Renal pelvis (tissue), 12 donors: ENCODE measurements around the gene PRKX. TPM values are rescaled to one million over a fixed set of nuclear protein-coding genes. Genes with fewer than 3 reads are reported as not detected.
"Not testable (repeated sequence)": the region's sequence is repeated elsewhere in the genome, so short reads cannot be mapped to it uniquely, and the experiment has no call there.

Source experiments
- DNase-seq: peaks from one replicate; pipeline ENCODE4 v3.0.0-alpha.2; 2013
- long read RNA-seq, 16 experiments: transcript quantifications; one replicate each; lab custom pipeline, GENCODE V29; 2026
- polyA plus RNA-seq, 3 donors: library from polyadenylated mRNA; unstranded; fragments of 120-200 nt; gene quantifications; one replicate each; pipeline ENCODE4 v1.2.1, GENCODE V29; 2013; ENCODE audit not compliant: insufficient read length in 3 of 3

Gene PRKX
- 10 to 100 TPM; 12.4 to 18.4 (median 14.6) TPM for polyA plus RNA-seq
- long read RNA-seq, donor 1, full-length matches to known transcripts, result 2 of 2 reads
- long read RNA-seq, donor 1, partial matches to known transcripts, result 0 of 2 reads
- long read RNA-seq, donor 1, other reads (novel, unspliced or antisense), result 0 of 2 reads
- long read RNA-seq, donor 2, full-length matches to known transcripts, result 2 of 2 reads
- long read RNA-seq, donor 2, partial matches to known transcripts, result 0 of 2 reads
- long read RNA-seq, donor 2, other reads (novel, unspliced or antisense), result 0 of 2 reads
- long read RNA-seq, donor 3, result 0 reads
- long read RNA-seq, donor 4, full-length matches to known transcripts, result 2 of 2 reads
- long read RNA-seq, donor 4, partial matches to known transcripts, result 0 of 2 reads
- long read RNA-seq, donor 4, other reads (novel, unspliced or antisense), result 0 of 2 reads
- long read RNA-seq, donor 5, full-length matches to known transcripts, result 1 of 1 reads
- long read RNA-seq, donor 5, partial matches to known transcripts, result 0 of 1 reads
- long read RNA-seq, donor 5, other reads (novel, unspliced or antisense), result 0 of 1 reads
- long read RNA-seq, donor 6, full-length matches to known transcripts, result 3 of 3 reads
- long read RNA-seq, donor 6, partial matches to known transcripts, result 0 of 3 reads
- long read RNA-seq, donor 6, other reads (novel, unspliced or antisense), result 0 of 3 reads
- long read RNA-seq, donor 7, full-length matches to known transcripts, result 2 of 2 reads
- long read RNA-seq, donor 7, partial matches to known transcripts, result 0 of 2 reads
- long read RNA-seq, donor 7, other reads (novel, unspliced or antisense), result 0 of 2 reads
- long read RNA-seq, donor 8, full-length matches to known transcripts, result 2 of 2 reads
- long read RNA-seq, donor 8, partial matches to known transcripts, result 0 of 2 reads
- long read RNA-seq, donor 8, other reads (novel, unspliced or antisense), result 0 of 2 reads
- long read RNA-seq, donor 9, full-length matches to known transcripts, result 1 of 1 reads
- long read RNA-seq, donor 9, partial matches to known transcripts, result 0 of 1 reads
- long read RNA-seq, donor 9, other reads (novel, unspliced or antisense), result 0 of 1 reads
- long read RNA-seq, donor 10, full-length matches to known transcripts, result 2 of 2 reads
- long read RNA-seq, donor 10, partial matches to known transcripts, result 0 of 2 reads
- long read RNA-seq, donor 10, other reads (novel, unspliced or antisense), result 0 of 2 reads
- long read RNA-seq, donor 11, full-length matches to known transcripts, result 3 of 3 reads
- long read RNA-seq, donor 11, partial matches to known transcripts, result 0 of 3 reads
- long read RNA-seq, donor 11, other reads (novel, unspliced or antisense), result 0 of 3 reads
- long read RNA-seq, donor 12, full-length matches to known transcripts, result 1 of 1 reads
- long read RNA-seq, donor 12, partial matches to known transcripts, result 0 of 1 reads
- long read RNA-seq, donor 12, other reads (novel, unspliced or antisense), result 0 of 1 reads
- long read RNA-seq, donor 13, result 0 reads
- long read RNA-seq, donor 14, full-length matches to known transcripts, result 7 of 7 reads
- long read RNA-seq, donor 14, partial matches to known transcripts, result 0 of 7 reads
- long read RNA-seq, donor 14, other reads (novel, unspliced or antisense), result 0 of 7 reads
- long read RNA-seq, donor 15, full-length matches to known transcripts, result 2 of 2 reads
- long read RNA-seq, donor 15, partial matches to known transcripts, result 0 of 2 reads
- long read RNA-seq, donor 15, other reads (novel, unspliced or antisense), result 0 of 2 reads
- long read RNA-seq, donor 16, full-length matches to known transcripts, result 5 of 5 reads
- long read RNA-seq, donor 16, partial matches to known transcripts, result 0 of 5 reads
- long read RNA-seq, donor 16, other reads (novel, unspliced or antisense), result 0 of 5 reads

DNA sequence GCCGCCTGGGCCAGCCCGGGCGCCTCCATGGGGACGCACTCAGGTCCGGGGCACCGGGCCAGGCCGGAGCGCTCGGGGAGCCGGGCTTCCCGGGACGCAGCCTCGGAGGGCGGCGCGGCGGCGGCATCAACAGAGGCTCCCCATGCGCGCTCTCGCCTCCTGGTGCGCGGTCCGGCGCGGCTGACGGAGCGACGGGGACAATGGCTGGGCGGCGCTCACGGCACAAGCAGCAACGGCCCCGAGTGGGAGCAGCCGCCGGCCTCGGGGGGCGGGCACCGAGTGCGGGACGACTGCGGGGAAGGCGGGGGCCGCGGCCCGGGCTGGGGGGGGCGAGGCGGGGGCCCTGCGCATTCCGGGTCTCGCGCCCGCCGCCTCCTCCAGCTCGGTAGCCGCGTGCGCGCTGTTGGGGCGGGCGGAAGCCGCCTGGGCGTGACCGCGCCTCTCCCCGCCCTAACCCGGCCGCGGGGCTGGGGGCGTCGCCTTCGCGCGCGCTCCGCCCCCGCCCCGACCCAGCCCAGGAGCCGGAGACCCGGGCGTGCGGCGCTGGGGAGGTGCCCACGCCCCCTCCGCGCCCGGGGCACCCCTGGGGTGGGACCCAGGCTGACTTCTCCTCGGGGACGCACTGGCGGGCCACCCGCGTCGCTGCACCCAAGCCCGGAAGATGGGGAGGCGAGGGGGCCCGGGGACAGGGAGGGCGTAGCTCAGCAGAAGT is at the start of gene PRKX:
PRKX (minus strand) TSS at position 425 of the 712 bp plus-strand sequence; CDS start at position 29, 396 bp downstream.
- DNase-seq, result no peak

DNA sequence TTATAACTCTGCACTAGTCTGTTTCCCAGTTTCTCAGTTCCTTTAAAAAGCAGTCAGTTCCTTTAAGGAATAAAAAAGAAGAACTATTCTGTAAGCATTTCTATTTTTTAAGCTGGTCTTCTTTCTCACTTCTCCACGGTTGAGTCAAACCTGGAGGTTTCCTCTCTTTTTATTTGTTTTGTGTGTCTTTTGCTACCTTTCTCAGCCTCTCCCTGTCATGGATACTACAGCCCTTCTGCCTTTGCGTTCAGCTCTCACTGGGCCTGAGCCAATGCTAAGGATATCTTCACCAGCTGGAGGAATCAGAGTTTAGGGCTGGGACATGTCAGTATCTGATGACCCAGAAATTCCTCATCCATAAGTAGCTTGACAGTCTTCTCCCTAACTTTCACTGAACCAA is 49.7 kb upstream of the PRKX start:
- no peak for DNase-seq

DNA sequence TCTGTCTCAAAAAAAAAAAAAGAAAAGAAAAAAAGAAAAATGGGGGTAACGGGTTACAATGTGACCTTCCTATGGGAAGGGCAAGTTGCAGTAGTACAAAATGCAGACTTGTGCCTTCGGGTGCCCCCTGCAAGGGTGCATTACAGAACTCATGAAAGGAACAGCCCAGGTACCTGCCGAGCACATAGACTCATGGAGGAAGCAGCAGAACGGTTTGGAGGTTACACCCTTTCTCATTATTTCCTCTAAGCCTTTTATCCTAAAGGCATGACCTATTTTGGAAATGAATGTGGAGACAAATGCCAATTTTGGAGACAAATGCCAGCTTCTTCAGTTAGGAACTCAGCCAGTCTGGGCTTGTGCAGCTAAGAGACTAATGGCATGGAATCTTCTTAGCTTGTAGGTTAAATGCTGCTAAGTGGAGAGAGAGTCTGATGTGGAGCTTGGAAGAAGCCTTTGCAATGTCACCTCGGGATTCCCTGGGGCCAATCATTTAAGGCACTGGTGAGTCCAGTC is 44.1 kb upstream of the PRKX start:
- DNase-seq, result no peak

DNA sequence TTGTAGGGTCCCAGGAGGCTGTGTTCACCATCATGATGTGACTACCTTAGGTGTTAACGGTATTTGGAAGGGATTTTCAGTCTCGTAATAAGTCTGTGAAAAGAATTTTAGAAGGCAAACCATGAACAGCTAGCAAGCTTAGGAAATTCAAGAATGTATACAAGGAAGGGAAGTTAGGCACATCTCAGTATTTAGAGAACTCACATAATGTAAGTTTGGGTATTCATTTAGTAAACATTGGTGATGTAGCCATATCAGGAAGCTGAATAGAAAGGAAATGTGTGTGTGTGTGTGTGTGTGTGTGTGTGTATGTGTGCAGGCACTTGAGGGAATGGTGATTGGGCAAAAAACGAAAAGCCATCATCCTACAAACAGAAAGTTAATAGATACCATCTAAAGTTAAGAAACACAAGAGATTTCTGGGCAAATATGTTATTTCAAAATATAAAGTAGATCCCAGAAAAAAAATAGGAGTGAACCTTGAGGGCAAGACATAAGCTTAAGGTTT is 34.7 kb upstream of the PRKX start:
- no peak for DNase-seq

DNA sequence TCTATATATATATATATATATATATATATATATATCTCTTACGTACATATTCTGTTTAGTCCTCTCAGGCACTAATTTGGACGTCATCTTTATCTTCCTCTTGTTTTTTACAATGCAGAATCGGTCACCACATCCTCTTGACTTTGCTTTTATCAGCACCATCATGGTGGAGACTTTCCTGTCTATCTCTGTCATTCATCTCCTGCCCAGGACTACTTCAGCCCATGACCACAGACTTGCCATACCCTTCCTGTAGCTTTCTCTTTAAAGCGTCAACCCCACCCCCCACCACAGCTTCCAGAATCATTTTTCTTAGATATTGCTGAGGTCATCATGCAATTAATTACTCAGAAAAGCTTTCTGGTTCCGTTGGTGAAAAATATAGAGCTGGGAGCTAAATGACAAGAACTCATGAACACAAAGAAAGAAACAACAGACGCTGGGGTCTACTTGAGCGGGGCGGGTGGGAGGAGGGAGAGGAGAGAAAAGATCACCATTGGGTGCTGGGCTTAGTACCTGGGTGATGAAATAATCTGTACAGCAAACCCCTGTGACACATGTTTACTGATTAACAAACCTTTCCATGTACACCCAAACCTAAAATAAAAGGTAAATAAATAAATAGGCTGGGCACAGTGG is 30.5 kb upstream of the PRKX start:
- no peak for DNase-seq

DNA sequence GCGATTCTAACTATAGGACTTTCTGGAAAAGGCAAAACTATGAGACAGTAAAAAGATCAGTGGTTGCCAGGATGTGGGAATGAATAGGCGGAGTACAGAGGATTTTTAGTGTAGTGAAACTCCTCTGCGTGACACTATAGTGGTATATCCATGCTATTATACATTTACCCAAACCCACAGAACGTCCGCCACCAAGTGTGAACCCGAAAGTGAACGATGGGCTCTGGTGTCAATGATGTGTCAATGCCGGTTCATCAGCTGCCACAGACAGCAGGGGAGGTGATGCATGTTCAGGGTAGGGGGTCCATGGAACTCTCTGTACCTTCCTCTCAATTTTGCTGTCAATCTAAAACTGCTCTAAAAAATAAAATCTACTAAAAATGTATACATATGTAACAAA is 27.5 kb upstream of the PRKX start:
- not testable (repeated sequence) for DNase-seq

DNA sequence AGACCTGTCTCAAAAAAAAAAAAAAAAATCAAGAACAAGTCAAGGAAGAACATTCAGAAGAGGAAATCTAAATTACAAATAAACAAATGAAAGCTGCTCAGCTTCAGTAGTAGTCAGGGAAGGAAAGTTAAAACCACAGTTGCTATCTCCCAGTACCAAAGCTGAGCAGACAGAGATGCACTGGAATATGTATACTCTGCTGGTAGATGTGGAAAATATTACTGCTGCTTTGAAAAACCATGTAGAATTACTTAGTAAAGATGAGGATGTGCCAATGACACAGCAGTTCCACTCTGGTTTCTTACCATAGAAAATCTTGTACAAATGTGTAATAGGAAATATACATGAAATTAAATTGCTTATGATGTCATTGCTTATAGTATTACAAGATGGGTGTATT is 25.1 kb upstream of the PRKX start:
- no peak for DNase-seq

DNA sequence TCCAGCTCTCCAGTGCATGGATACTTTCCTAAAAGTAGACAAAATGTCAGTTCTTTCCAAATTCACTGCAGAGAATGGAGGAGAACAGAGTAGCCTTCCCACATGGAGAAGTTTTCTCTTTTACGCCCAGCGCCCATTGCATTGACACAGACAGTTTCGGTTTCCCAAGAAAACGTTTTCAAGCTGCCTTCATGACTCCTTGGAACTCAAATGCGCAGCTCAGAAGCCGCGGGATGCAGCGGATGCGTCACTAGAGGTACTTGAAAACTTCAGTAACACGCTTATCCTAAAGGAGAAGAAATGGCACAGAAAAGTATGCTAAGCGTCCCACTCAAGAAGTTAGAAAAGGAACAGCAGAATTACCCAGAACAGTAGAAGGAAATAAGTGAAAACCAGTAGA is 23.1 kb upstream of the PRKX start:
- DNase-seq, result not testable (repeated sequence)

DNA sequence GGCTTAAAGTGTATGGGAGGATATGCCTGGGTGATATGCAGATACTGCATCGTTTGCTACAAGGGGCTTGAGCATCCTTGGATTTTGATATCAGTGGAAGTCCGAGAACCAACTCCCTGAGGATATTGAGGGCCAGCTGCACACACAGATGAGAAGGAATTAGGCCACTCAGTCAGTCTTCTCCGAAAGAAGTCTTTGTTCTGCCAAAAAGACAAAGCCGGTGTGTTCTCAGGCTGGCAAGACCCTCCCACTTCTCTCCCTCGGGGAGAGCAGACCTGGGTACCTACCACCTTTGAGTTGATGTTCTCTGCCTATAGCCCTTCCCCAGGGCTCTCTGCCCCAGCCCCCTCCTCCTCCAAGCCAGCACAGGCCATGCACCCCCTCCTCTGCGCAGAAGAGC is 22.4 kb upstream of the PRKX start:
- not testable (repeated sequence) for DNase-seq

DNA sequence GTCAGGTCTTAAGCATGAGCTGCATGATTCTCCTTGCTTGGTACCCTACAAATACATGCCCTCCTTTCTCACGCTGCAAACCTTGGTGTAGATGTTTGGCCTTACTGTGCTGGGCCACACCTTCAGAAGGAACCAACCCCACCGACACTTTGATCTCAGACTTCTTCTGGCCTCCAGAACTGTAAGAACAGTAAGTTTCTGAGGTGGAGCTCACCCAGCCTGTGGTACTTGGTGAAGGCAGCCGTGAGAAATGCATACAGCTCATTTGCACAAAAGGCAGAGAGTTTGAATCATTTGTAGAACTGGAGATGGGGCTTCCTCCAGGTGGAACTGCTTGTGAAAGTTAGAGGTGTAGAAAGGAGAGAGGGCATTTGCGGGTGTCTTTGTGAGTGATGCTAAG is 21.0 kb upstream of the PRKX start:
- not testable (repeated sequence) for DNase-seq

DNA sequence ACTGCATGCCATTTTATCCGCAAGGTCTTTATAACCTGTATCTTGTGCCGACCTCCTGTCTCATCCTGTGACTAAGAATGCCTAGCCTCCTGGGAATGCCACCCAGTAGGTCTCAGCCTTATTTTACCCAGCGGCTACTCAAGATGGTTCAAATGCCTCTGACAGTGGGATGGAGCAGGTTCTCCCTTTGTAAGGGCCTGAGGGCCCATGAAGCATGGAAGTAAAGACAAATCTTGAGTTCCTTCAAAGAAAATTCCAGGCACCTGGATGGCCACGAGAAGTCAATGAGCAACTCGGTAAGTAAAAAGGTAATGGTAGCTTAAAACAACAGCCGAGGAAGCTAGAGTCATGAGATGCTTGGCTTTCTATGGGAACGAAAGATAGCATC is 19.6 kb upstream of the PRKX start:
- no peak for DNase-seq

DNA sequence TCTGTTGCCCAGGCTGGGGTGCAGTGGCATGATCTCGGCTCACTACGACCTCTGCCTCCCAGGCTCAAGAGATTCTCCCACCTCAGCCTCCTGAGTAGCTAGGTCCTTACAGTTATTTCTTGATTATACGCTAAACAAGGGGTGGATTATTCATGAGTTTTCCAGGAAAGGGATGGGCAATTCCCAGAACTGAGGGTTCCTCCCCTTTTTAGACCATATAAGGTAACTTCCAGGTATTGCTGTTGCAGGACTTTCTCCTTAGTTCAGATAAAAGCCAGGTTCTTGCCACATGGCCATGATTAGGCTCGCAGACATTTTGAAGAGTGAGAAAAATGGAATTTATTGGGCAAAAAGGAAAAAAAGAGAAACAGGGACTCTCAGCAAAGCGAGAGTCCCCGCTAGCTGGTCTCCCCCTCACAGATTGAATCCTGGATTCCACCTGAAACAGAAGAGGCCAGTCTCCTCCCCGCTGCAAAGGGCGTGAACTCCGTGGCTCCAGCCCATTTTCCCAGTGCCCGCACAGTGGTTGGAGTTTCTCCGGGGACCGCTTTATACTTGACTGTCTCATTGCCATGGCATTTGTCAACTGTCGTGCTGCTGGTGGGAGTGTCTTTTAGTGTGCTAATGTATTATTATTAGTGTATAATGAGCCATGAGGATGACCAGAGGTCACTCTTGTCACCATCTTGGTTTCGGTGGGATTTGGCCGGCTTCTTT is 19.0 kb upstream of the PRKX start:
- not testable (repeated sequence) for DNase-seq

DNA sequence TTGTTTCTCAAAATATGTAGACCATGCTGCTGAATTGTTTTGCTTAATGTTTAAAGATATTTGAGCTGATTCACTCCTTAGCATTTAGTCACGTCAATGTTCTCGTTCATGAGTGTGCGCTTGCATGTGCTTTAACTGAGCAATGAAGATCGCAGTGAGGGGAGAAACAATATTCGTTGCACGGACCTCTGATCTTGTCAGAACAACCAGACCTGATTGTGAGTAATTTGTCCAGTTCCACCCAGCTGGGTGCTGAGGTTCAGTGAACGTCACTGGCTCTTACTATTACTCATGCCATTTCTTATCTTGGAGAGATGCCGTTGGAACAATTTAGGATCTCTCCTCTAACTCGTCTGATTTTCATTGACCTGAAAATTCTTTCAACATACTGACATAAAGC is 15.0 kb upstream of the PRKX start:
- DNase-seq, result no peak

DNA sequence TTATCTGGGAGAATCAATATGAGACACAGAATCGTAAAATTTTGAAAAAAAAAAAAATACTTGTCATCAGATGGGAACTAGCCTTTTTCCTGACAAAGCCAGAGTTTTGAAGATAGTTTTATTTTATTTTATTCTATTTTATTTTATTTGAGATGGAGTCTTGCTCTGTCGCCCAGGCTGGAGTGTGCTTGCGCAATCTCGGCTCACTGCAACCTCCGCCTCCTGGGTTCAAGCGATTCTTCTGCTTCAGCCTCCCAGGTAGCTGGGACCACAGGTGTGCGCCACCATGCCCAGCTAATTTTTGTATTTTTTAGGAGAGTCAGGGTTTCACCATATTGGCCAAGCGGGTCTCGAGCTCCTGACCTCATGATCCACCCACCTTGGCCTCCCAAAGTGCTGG is 10.0 kb upstream of the PRKX start:
- DNase-seq, result not testable (repeated sequence)

DNA sequence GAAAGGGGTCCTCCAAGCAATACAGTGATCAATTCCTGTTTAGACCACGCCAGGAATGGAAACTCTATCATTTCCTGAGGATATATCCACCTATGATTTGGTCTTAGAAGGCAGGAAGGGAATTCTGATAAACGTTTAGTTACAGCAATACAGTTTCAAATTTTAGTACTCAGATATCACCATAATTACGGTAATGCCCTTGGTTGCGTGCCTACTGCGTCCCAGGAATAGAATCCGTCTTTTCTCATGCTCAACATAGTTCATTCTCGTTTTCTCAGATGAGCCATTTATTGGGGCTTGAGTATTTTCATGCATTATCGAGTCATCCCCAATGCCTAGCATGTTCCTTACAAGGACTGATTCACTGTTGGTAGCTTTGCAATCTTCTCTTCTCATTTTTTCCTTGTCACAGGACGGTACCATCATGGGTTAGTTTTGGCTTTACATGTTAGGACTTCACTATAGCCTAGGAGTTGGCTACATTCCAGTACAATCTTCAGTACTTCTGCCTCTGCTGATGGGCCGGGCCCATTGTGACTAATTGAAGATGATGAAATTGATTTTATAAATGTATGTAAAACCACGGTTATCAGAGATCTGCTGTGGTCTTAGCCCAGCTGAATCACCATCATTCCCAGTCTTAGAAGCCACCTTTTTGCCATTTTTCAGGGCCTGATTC is 4.4 kb upstream of the PRKX start:
- no peak for DNase-seq

DNA sequence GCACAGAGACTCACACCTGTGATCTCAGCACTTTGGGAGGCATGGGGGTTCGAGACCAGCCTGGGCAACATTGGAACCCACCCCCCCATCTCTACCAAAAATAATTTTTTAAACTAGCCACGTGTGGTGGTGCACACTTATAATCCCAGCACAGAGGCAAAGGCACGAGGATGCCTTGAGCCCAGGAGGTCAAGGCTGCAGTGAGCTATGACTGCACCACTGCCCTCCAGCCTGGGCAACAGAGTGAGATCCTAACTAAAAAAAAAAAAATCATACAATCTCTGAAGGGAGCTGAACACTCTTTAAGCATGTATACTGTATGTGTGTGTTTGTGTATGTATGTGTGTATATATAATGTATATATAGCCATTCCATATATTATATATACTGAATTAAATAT is 2.5 kb upstream of the PRKX start:
- no peak for DNase-seq

DNA sequence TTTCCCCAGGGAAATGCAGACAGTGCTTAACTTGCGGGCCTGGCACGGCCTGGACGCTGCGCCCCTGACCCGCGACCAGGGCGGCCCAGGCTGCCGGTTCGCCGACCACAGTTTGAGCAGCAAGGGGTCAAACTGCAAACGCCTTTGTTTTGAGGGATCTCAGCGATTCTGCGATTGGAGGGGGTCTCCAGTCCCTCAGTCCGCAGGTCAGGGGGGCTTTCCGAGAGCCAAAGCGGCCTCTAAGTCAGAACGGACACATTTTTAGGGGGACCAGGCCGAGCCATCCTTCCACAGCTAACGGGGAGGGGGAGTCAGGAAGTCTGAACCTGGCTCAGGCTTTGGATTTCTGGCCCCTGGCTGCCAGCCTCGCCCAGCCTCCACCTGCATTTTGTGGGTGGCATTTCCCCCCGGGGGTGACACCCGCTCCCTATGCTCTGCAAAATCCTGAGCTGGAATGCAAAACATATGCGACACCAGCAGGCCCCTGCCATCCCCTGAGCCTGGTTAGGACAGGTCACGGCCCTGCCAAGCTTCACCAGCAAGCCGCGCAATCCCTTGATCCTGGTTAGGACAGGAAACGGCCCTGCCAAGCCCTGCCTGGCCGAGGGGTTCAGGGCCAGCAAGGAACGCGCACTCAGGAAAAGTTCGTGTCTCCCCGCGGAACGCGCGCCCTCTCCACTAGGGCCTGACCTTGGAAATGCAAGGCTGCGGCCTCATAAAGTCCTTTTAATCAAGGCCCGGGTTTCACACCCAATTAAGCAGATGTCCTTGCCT is 1.4 kb upstream of the PRKX start:
- not testable (repeated sequence) for DNase-seq
